NCI-H82 treated with DMSO at 0.1 percent for 48 hours (cell line): ENCODE data around the gene GDF10.

Experiments
- DNase-seq: peaks from one replicate; lab custom pipeline; 2025; ENCODE audit not compliant: unreplicated experiment; lab: John Stamatoyannopoulos, UW

The GDF10 gene, protein sequence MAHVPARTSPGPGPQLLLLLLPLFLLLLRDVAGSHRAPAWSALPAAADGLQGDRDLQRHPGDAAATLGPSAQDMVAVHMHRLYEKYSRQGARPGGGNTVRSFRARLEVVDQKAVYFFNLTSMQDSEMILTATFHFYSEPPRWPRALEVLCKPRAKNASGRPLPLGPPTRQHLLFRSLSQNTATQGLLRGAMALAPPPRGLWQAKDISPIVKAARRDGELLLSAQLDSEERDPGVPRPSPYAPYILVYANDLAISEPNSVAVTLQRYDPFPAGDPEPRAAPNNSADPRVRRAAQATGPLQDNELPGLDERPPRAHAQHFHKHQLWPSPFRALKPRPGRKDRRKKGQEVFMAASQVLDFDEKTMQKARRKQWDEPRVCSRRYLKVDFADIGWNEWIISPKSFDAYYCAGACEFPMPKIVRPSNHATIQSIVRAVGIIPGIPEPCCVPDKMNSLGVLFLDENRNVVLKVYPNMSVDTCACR

DNA sequence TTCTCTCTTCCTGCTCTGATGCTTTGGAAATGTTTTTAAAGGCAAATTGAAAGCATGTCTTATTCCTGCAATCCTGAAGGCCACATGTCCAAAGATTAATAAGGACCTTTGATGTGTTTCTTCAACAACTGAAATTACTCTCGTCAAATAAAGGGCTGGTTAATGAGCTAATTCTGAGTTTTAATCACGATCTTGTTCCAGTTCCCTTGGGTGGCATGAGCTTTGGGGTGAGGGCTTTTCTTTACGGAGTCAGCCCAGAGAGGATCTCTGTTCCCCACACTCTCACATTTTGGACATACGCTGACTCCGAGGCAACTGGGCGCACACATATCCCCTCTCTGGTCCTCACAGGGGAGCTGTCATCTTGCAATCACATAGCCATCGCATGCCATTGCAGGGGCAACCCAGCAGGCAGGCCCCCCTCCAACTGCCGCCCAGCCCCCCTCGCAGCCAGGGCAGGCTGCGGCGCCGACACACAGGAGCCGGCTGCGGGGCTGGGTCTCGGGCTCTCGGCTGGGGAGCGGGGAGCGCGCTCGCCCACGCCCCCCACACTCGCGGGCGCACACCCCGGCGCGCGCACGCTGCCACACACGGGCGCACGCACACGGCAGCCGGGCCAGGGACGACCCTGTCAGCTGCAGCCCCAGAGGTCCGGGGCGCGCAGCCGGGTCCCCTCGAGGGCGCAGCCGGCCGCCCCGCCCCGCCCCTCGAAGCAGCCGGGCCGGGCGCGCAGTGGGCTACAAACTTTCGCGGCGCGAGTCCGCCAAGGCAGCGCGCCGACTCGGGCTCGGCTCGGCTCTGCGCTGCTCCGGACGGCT lies at the start of gene GDF10:
Gene GDF10 (plus strand): TSS at position 587 of the 818 bp plus-strand sequence. CDS start 455 bp downstream, outside the sequence.
- DNase-seq, result no peak

DNA sequence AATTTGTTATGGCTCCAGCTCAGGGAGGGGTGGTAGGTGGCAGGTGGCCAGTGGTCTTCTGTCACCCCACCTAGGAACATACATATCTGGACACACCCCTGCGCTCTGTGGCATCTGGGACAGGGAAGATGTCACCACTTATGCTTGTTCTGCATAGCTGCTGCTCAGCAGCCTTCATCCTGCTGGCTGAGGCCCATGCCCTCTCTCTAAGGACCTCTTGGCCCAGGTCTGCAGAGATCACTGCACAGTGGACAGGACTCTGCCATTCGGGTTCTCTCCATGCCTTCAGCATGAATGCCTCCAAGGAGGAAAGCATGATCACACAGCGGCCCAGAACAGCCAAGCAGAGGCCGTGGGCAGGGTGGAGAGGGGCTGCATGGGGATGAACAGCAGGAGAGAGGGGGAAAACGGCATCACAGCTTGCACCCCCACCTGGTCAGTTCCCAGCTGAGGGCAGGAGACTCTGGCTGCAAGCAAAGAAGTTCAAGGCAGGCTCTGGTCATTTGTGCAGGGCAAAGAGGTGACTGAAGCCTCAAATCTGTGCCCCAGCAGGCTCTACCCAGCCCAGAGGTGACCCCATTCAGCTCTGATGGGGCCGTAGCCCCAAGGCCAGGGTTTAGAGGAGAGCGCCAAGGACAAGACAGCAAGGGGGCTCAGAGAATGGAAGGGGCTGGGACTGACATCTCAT lies 47.8 kb upstream of the GDF10 start:
- no peak for DNase-seq

DNA sequence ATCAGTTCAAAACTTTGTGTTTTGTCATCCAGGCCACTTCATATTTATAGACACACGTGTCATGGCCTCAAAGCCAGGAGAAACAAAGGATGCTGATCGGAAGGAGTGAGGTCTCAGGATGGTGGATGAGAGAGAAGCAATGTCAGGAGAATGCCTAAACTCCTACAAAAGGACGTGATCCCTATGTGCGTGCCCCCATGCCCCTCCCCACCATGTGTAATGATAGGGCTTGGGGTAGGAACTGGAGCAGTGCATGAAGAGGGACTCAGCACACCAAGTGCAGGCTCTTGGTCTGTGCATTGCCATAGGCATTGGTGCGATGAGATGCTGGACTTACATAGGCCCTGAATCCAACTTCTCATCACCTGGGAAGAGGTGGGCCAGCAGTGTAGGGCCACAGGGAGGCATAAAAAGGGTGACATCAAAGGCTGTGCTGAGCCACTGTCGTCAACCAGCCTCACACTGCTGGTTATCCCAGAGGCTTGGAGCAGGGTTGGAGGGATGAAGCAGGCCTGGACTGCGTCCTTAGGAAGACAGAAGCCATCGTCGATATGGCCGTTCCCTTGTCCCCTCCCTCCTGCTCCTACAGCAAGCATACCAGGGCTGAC lies 46.9 kb upstream of the GDF10 start:
- no peak for DNase-seq

DNA sequence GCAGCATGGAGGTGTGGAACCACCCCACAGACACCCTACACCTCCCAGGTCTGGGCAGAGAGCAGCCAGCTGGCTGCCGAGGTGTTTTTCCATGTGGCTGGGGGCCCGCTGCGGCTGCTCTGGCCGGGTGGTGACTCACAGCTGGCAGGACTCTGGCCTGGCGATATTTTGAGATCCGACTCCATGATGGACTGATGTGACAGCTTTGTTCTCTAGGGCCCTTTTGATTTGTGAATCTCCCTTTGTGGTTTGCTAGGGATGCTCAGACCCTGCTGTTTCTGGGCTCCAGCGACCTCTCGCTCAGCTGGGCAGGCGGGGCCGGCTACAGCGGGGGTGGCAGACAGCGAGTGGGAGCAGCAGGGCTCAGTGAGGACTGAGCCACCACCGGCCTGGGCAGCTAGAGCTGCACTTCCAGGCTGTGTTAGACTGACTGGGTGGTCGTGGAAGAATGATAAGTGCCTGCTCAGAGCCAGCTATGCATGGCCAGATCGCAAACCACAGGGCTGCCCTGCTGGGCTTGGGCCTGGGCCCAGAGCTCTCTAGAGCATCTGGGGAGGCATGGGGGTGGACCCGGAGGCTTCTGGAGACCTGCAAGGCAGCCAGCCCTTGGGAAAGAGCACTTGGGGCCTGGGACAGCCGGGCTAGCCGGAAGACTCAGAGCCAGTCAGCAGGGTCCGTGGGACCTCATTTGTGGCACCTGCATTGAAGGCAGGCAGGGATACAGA lies 46.2 kb upstream of the GDF10 start:
- DNase-seq, result no peak

- no peak for DNase-seq
Observed at GRCh38 chr10:47254611-47255010, 45.4 kb upstream of the GDF10 start.

GRCh38 chr10:47255033-47255813 lies 44.8 kb upstream of the GDF10 start:
- no peak for DNase-seq

DNA sequence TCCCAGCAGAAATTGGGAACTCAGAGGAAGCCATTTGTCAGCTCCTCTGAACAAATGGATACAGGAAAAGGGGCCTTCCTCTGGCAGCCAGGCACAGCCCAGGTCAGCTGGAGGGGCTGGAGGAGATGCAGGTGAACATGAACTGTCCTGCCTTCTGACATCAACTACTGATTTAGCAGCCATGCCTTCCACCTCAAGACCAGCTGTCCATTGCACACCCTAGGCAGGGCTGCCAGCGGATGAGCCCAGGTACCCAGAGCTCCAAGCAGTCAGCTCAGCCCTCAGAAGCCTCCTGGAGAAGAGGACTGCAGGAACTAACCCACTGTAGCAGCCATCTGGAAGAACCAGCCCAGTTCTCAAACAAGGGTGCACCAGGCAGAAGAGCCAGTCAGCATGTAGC lies 44.1 kb upstream of the GDF10 start:
- no peak for DNase-seq

GRCh38 chr10:47256751-47257336 lies 43.2 kb upstream of the GDF10 start:
- no peak for DNase-seq

GRCh38 chr10:47257396-47258120 lies 42.4 kb upstream of the GDF10 start:
- DNase-seq, result no peak

GRCh38 chr10:47258921-47259320 lies 41.1 kb upstream of the GDF10 start:
- no peak for DNase-seq

GRCh38 chr10:47259466-47259865 lies 40.5 kb upstream of the GDF10 start:
- DNase-seq, result no peak

DNA sequence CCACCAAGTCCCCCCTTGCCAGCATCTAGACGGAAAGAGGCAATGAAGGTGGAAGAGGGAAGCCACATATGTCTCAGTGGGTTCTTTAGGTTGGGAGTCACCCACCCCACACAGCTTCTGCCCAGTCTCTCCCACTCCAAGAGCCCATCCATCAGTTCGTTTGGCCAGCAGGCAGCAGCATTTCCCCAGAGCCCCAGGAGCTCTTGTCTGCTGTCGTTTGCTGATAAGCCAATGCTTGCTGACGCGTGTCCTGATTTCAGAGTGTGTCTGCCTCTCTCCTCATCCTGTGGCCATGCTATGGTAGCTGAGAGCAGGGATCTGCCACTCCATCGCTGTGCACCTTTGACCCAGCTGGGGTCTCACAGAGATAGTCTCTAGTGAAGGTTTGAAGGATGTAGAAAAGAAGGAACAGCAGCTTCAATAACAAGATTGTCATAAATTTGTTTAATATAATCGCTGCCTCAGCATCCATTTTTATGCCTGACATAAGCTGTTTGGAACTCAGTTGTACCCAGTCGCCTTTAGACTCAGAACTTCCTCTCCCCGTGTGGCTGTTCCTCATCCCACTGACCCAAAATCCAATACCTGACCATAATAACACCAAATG lies 39.4 kb upstream of the GDF10 start:
- DNase-seq, result no peak

DNA sequence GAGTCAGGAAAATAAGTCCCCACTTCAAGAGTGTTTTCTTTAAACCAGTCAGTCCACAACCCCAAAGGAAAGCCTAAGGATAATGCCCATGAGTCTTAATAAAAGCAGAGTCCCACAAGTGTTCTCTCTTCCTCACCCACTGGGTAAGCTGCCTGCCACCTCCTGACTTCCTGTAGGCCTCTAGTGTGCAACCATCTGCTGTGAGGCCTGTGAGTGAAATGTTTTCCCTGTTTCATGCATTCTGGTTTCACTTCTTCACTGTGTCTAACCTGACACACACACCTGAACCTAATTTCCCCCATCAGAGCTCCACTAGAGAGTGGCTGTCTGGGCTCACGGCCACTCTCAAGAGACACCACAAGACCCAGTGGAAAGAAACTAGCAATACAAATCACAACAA lies 38.9 kb upstream of the GDF10 start:
- DNase-seq, result no peak

GRCh38 chr10:47261556-47261955 lies 38.4 kb upstream of the GDF10 start:
- DNase-seq, result no peak

GRCh38 chr10:47262606-47263533 lies 37.1 kb upstream of the GDF10 start:
- DNase-seq, result no peak

GRCh38 chr10:47264797-47265281 lies 35.2 kb upstream of the GDF10 start:
- no peak for DNase-seq

- DNase-seq, result no peak
Observed at GRCh38 chr10:47266602-47267001, 33.4 kb upstream of the GDF10 start.
